Activated T-cell treated with anti-CD3 and anti-CD28 coated beads, Interleukin-2, amount 50 U/mL, for 1 hour (primary cell): ENCODE results near the gene LILRB4.
"Not testable (repeated sequence)": the region's sequence is repeated elsewhere in the genome, so short reads cannot be mapped to it uniquely, and the experiment has no call there.

Source experiments
- DNase-seq: peaks from one replicate; pipeline ENCODE4 v3.0.0-alpha.2; 2020

LILRB4 gene

GRCh38 chr19:54653181-54653809 lies 9.5 kb upstream of the LILRB4 start:
- no peak for DNase-seq

GRCh38 chr19:54654447-54655321 lies 8.1 kb upstream of the LILRB4 start:
- no peak for DNase-seq

- DNase-seq = no peak
Measured at GRCh38 chr19:54659300-54659699, 3.5 kb upstream of the LILRB4 start.

- DNase-seq = no peak
Measured at GRCh38 chr19:54660306-54660705, 2.5 kb upstream of the LILRB4 start.

GRCh38 chr19:54660964-54661363 lies 1.8 kb upstream of the LILRB4 start:
- no peak for DNase-seq

GRCh38 chr19:54661846-54662481 lies 821 bp upstream of the LILRB4 start:
- no peak for DNase-seq

GRCh38 chr19:54665530-54665929 lies 2.7 kb downstream of the LILRB4 start:
- no peak for DNase-seq

- DNase-seq = no peak
Measured at GRCh38 chr19:54667217-54667616, 4.4 kb downstream of the LILRB4 start.

GRCh38 chr19:54668353-54668752 lies 5.6 kb downstream of the LILRB4 start:
- no peak for DNase-seq

GRCh38 chr19:54670576-54671357 lies 8.0 kb downstream of the LILRB4 start:
- no peak for DNase-seq

- DNase-seq = no peak
Measured at GRCh38 chr19:54673222-54673621, 10.4 kb downstream of the LILRB4 start.

GRCh38 chr19:54674021-54674617 lies 11.3 kb downstream of the LILRB4 start:
- DNase-seq = no peak

- not testable (repeated sequence) for DNase-seq
Measured at GRCh38 chr19:54676210-54676834, 13.5 kb downstream of the LILRB4 start.

- no peak for DNase-seq
Measured at GRCh38 chr19:54677217-54677616, 14.4 kb downstream of the LILRB4 start.

GRCh38 chr19:54681596-54681995 lies 18.8 kb downstream of the LILRB4 start:
- not testable (repeated sequence) for DNase-seq

- DNase-seq = no peak
Measured at GRCh38 chr19:54682306-54682856, 19.6 kb downstream of the LILRB4 start.

GRCh38 chr19:54684527-54684926 lies 21.7 kb downstream of the LILRB4 start:
- DNase-seq = no peak

GRCh38 chr19:54691582-54692297 lies 29.0 kb downstream of the LILRB4 start:
- DNase-seq = no peak

GRCh38 chr19:54692298-54692615 lies 29.5 kb downstream of the LILRB4 start:
- DNase-seq = no peak

- DNase-seq = no peak
Measured at GRCh38 chr19:54694648-54695047, 31.9 kb downstream of the LILRB4 start.

- no peak for DNase-seq
Measured at GRCh38 chr19:54696117-54696548, 33.3 kb downstream of the LILRB4 start.
